ENCODE data around the gene ALKBH3.

- TF ChIP-seq, protein P1, sequence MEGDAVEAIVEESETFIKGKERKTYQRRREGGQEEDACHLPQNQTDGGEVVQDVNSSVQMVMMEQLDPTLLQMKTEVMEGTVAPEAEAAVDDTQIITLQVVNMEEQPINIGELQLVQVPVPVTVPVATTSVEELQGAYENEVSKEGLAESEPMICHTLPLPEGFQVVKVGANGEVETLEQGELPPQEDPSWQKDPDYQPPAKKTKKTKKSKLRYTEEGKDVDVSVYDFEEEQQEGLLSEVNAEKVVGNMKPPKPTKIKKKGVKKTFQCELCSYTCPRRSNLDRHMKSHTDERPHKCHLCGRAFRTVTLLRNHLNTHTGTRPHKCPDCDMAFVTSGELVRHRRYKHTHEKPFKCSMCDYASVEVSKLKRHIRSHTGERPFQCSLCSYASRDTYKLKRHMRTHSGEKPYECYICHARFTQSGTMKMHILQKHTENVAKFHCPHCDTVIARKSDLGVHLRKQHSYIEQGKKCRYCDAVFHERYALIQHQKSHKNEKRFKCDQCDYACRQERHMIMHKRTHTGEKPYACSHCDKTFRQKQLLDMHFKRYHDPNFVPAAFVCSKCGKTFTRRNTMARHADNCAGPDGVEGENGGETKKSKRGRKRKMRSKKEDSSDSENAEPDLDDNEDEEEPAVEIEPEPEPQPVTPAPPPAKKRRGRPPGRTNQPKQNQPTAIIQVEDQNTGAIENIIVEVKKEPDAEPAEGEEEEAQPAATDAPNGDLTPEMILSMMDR (optimal IDR thresholded peaks at IDR 0.05 in 1 of 3, IDR thresholded peaks at IDR 0.05 in 1 of 3, conservative IDR thresholded peaks at IDR 0.05 in 1 of 3; ENCODE audit: extremely low read depth in 1 of 3, insufficient read depth in 2 of 3, low read length in 3 of 3), result no peak
- no peak for TF ChIP-seq EZH2 (IDR thresholded peaks at IDR 0.05; ENCODE audit: low read length)
Observed at GRCh38 chr11:43922744-43923405, 42.2 kb downstream of the ALKBH3 start.
